Effector memory CD4-positive, alpha-beta T cell (primary cell): ENCODE measurements around the gene DDX24.

ENCODE experiments used
- DNase-seq, 3 donors: peaks; one replicate each; pipeline ENCODE4 v3.0.0-alpha.2; 2020
- H3K27ac ChIP-seq: 2 replicates; pipeline ENCODE4 v1.7.0; 2013; ENCODE audit warnings: mild to moderate bottlenecking, low read length, moderate library complexity; ENCODE audit not compliant: insufficient read depth, poor library complexity, severe bottlenecking
- H3K27me3 ChIP-seq: replicated peaks from 2 replicates; pipeline ENCODE4 v1.7.0; 2013; ENCODE audit warnings: mild to moderate bottlenecking, low read length; ENCODE audit not compliant: insufficient read depth, control insufficient read depth, poor library complexity, severe bottlenecking
- H3K36me3 ChIP-seq: 2 replicates; pipeline ENCODE4 v1.7.0; 2013; ENCODE audit warnings: mild to moderate bottlenecking, low read length, moderate library complexity; ENCODE audit not compliant: control insufficient read depth, insufficient read depth
- H3K4me1 ChIP-seq: 2 replicates; pipeline ENCODE4 v1.7.0; 2013; ENCODE audit warnings: low read length, mild to moderate bottlenecking; ENCODE audit not compliant: control insufficient read depth, insufficient read depth, poor library complexity, severe bottlenecking
- H3K4me3 ChIP-seq: 2 replicates; pipeline ENCODE4 v1.7.0; 2013; ENCODE audit warnings: low read length, low read depth, mild to moderate bottlenecking; ENCODE audit not compliant: insufficient read depth, poor library complexity, severe bottlenecking
- H3K9me3 ChIP-seq: 2 replicates; pipeline ENCODE4 v1.7.0; 2013; ENCODE audit warnings: mild to moderate bottlenecking, low read length, moderate library complexity; ENCODE audit not compliant: control insufficient read depth

DDX24 gene

DNA sequence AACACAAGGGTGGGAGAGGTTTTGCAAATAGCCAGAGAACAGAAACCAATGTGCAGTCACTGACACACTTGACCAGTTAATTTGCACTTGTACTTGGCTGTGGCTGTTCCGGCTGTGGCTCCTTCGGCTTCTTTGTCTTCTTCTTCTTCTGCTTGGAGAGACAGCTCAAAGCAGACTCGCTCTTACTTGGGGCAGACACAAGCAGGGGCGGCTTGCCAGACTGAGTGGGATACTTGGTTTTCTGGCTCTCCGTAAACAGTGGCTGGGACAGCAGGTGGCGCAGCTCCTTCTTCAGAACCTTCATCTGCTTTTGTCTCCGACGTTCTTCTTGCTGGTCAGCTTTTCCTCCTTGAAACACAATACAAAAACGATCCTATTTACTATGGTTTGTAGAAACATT lies 29.9 kb downstream of the DDX24 start:
- Histone ChIP-seq H3K9me3 (no peaks in the 10 kb centered on the region), H3K27ac (no peak overlapping the region), H3K4me3 (no peak overlapping the region), H3K4me1 (no peaks in the 10 kb centered on the region), H3K36me3 (peaks cover 95% of the 10 kb centered on the region), H3K27me3 (no peaks in the 10 kb centered on the region)
- DNase-seq = no peak

DNA sequence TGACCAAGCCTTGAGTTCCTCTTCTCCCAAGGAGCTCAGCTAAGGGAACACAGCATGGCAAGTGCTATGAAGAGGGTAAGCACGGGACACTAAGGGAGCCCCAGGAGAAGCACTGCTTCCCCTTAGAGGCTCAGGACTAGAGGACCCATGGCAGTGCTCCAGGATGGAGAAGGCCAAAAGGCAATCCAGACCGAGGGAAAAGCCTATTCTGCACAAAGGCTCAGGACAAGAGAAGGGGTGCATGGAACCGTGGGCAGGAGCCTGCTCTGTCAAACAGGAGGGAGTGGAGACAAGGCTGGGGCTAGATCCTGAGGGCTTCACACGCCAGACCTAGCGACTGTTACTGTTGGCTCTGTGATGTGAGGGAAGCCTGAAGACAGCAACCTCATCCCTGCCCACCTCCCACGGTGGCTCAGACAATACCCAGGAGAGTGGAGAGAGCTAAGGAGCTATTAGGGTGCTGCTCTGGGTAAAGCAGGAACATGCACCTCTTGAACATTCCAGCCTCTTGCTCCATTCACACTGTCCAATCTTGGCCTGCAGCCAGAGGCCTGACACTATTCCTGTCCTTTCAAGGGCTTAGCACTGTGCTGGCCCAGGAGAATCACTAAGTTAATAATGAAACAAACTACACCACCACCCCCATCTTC lies 30.6 kb downstream of the DDX24 start:
- Histone ChIP-seq H3K4me1 (no peaks in the 10 kb centered on the region), H3K27me3 (no peaks in the 10 kb centered on the region), H3K27ac (no peak overlapping the region), H3K9me3 (no peaks in the 10 kb centered on the region), H3K4me3 (no peak overlapping the region), H3K36me3 (peaks cover 96% of the 10 kb centered on the region)
- no peak for DNase-seq

DNA sequence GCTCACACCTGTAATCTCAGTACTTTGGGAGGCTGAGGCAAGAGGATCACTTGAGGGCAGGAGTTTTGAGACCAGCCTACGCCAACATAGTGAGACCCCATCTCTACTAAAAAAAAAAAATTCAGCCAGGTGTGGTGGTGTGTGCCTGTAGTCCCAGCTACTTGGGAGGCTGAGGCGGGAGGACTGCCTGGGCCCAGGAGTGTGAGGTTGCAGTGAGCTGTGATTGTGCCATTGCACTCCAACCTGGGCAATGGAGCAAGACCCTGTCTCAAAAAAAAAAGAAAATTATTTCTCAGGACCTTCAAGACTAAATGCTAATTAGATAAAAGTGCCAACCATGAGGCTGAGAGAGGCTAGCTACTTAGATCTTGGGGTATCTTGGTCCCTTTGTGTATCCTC lies 31.4 kb downstream of the DDX24 start:
- no peaks in the 10 kb centered on the region for H3K9me3 ChIP-seq
- DNase-seq = no peak
- H3K4me3 ChIP-seq = no peak overlapping the region
- no peaks in the 10 kb centered on the region for H3K4me1 ChIP-seq
- peaks cover 90% of the 10 kb centered on the region for H3K36me3 ChIP-seq
- H3K27me3 ChIP-seq = no peaks in the 10 kb centered on the region
- no peak overlapping the region for H3K27ac ChIP-seq

DNA sequence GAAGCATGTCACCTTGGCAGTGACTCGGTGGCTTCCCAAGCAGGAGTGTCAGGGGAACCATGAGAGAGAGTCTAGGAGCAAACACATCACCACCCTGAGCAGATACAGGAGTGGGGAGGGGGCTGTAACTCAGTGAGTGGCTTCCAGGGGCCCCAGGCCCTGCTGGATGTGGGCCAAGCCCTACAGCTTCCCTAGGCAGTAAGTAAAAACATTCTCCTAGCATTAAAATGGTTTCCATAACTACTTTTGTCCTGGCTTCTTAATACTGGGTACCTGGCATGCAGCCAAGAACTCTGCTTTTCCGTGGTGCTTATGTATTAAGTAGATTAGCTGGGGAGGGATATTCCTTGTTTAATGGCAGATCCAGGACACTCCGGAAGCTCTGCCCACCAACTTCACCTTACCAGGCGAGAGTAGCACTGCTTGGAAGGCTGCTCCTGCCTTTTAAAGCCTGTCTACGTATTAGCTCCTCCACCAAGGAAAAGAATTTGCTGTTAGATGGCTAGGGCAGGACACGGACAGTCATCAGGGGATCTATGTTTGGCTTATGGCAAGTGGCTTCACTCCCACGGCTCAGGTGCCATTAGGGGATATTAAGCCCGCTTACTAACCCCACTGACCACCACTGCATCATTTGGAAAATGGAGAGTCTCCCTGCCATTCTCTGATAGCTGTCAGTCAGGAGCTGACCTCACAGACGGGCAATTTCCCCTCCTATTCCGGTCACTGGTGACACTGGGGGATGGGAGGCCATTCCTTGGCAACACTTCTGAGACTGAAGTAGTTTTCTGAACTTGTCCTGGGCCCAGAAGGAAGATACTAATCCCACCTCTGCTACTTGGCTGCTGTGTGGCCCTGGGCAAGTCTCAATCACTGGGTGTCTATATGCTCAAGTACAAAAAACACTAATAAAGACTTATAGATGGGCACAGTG lies 32.0 kb downstream of the DDX24 start:
- peaks cover 83% of the 10 kb centered on the region for H3K36me3 ChIP-seq
- no peak for DNase-seq

DNA sequence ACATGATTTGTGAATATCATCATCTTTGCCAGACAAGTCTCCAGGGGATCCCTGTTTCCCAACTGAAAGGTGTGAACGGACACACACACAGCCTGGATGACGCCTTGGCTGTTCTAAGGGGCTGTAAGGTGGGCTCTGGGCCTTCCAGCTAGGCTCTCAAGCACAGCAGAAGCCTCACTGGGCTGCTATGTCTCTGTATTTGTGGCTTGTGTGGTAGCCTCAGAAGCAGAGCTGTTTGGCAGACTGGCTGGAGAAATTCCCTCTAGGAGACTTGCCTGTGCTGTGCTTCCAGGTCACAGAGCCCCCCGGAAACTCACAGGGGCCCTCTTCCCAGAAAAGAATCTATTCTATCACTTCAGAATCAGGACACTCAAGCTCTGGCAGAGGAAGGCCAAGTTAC lies 33.4 kb downstream of the DDX24 start:
- DNase-seq = no peak
- no peaks in the 10 kb centered on the region for H3K27me3 ChIP-seq
- peaks cover 73% of the 10 kb centered on the region for H3K36me3 ChIP-seq
- no peaks in the 10 kb centered on the region for H3K9me3 ChIP-seq
- H3K4me1 ChIP-seq = no peaks in the 10 kb centered on the region
- no peak overlapping the region for H3K4me3 ChIP-seq
- no peak overlapping the region for H3K27ac ChIP-seq

More for the DNA sequence above, 32.0 kb downstream of the DDX24 start:
- no peak overlapping the region for H3K4me3 ChIP-seq
- no peaks in the 10 kb centered on the region for H3K4me1 ChIP-seq
- no peak overlapping the region for H3K27ac ChIP-seq
- H3K9me3 ChIP-seq = no peaks in the 10 kb centered on the region
- H3K27me3 ChIP-seq = no peaks in the 10 kb centered on the region

DNA sequence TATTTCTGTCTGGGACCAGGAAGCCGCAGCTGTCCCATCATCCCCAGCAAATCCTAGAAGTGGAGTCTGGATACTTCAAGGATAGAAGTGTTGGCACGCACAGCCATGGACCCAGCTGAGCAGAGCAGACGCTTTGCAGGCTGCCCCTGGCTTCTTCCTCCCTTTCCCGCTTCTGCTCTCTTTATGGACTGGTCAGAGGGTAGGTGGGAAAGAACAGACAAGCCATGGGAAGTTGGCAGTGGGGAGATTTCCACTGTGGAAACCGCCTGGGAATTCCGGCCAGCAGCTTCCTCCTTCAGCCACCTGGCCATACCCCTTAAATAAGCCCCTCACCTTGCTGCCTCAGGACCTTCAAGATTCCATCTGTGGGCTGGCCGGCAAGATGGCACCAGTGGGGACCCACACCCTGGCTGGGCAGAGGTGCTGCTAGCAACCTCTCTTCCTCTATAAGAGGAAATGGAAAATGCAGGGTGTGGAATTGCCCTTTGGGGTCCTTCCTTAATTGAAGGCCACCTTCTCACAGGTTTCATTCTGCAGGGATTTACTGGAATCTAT lies 34.2 kb downstream of the DDX24 start:
- Histone ChIP-seq H3K27me3 (no peaks in the 10 kb centered on the region), H3K9me3 (no peaks in the 10 kb centered on the region), H3K27ac (no peak overlapping the region), H3K4me1 (no peaks in the 10 kb centered on the region), H3K4me3 (no peak overlapping the region), H3K36me3 (peaks cover 65% of the 10 kb centered on the region)
- no peak for DNase-seq

DNA sequence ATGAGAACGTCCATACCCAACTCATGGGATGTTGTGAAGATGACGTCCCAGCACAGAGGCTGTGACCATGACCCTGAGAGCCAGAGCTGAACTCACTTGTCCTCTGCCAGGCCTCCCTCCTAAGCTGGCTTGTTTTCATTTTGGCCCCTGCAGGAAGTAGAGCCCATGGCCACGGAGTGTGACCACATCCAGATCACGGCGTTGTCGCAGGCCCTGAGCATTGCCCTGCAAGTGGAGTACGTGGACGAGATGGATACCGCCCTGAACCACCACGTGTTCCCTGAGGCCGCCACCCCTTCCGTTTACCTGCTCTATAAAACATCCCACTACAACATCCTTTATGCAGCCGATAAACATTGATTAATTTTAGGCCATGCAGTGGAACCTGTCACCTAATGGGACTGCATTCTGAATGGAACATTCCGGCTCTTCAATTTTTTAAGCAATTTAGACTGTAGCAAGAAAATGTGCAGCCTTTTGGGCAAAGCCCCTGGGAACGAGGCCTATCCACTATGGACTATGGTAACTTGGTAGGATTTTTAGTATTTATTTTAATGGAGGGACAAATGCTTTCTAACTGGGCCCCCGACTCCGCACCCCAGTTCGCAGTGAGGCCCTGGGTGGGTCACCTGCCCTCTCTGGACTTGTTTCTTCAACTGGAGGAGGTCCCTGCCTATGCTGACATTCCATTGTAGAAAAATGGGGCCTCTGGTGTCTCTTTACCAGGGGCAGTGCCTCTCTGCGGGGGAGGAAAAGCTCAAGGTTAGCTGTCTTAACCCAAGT lies 35.2 kb downstream of the DDX24 start:
- no peak overlapping the region for H3K27ac ChIP-seq
- no peaks in the 10 kb centered on the region for H3K27me3 ChIP-seq
- no peak for DNase-seq
- H3K4me3 ChIP-seq = no peak overlapping the region
- H3K4me1 ChIP-seq = no peaks in the 10 kb centered on the region
- H3K9me3 ChIP-seq = no peaks in the 10 kb centered on the region
- peaks cover 55% of the 10 kb centered on the region for H3K36me3 ChIP-seq

DNA sequence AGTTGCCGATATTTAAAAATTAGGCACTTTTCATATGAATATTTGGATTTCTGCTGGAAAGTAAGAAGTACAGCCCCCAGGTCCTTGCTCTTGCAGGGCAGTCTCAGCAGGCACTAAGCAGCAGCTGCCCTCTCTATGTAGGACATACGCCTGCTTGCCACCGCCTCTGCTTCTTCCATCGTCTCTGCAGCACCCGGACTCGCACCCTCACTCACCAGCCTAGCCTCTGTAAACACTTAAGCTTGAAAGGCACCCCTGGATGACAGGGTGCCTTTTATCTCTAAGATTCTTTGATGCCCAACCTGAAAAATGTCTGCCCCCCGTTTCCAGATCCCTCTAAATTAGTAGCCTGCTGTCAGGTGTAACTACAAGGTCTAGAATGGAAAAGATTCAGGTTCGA lies 35.9 kb downstream of the DDX24 start:
- H3K27me3 ChIP-seq = no peaks in the 10 kb centered on the region
- no peaks in the 10 kb centered on the region for H3K9me3 ChIP-seq
- H3K4me3 ChIP-seq = no peak overlapping the region
- H3K4me1 ChIP-seq = no peaks in the 10 kb centered on the region
- H3K27ac ChIP-seq = no peak overlapping the region
- H3K36me3 ChIP-seq = peaks cover 48% of the 10 kb centered on the region
- no peak for DNase-seq

DNA sequence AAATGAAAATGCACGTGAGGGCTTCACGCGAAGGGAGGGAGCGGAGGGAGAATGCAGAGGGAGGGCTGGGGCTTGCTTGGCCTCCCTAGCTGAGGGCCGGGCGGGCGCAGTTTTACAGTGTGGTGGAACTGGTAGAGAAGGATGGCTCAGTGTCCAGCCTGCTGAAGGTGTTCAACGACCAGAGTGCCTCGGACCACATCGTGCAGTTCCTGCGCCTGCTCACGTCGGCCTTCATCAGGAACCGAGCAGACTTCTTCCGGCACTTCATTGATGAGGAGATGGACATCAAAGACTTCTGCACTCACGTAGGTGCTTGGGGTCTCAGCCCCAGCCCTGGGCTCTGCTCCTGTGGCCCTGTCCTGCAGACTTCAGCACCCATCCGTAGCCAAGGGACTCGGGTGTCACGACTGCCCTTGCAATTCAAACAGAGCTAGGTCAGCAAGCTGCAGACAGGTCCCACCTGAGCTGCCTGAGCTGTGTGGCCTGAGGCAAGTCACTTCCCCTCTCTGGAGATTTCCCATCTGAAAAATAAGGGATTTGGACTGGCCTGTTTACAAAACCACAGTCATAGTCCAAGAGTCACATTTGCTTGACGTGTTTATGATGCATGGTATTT lies 36.4 kb downstream of the DDX24 start:
- Histone ChIP-seq H3K4me1 (no peaks in the 10 kb centered on the region), H3K36me3 (peaks cover 43% of the 10 kb centered on the region), H3K27me3 (no peaks in the 10 kb centered on the region), H3K4me3 (no peak overlapping the region), H3K27ac (no peak overlapping the region), H3K9me3 (no peaks in the 10 kb centered on the region)
- DNase-seq = no peak
